ENCODE data around the gene GTPBP3.
"Not testable (repeated sequence)": the region's sequence is repeated elsewhere in the genome, so short reads cannot be mapped to it uniquely, and the experiment has no call there.

GTPBP3 gene, protein sequence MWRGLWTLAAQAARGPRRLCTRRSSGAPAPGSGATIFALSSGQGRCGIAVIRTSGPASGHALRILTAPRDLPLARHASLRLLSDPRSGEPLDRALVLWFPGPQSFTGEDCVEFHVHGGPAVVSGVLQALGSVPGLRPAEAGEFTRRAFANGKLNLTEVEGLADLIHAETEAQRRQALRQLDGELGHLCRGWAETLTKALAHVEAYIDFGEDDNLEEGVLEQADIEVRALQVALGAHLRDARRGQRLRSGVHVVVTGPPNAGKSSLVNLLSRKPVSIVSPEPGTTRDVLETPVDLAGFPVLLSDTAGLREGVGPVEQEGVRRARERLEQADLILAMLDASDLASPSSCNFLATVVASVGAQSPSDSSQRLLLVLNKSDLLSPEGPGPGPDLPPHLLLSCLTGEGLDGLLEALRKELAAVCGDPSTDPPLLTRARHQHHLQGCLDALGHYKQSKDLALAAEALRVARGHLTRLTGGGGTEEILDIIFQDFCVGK

DNA sequence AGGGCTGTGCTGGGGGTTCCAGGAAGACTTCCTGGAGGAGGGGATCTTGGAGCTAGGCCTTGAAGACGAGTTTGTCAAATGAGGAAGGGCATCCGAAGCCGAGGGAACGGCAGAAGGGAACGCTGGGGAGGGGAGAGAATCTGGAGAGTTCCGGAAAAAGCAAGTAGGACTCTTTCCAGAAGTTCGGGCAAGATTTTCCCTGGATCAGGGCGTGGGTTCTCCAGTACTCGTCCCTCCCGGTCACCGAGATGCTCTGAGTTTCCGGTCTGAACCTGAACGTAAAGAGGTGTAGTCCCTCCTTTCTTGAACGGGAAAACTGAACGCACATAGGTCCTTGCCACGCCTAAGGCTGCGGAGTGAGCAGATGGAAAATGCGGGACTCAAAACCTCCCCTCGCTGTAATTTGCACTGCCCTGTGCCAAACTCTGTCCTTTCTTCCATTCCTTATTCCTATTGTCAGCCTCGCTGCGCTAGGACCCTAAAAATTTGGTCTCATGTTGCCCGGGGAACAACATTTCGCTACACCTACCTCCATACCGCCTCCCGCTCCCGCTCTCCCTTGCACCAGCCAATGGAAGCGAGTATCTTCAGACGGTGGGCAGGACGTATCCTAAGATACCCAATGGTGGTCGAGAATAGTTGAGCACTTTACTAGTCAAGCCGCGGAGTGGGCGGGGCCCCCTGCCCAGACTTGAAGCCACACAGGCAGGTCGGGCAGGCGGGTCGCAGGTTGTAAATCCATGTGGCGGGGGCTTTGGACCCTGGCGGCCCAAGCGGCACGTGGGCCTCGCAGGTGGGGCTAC, at the start of gene GTPBP3:
Gene GTPBP3, plus strand, starts transcription at position 682 of the 803 bp plus-strand sequence. Its CDS starts 59 bp downstream, at position 741.
- DNase-seq = peak; percentile 98

GRCh38 chr19:17289489-17289888, 47.9 kb upstream of the GTPBP3 start:
- peak; percentile 37 for DNase-seq

GRCh38 chr19:17292301-17293074, 44.9 kb upstream of the GTPBP3 start:
- peak; percentile 87 for DNase-seq

DNA sequence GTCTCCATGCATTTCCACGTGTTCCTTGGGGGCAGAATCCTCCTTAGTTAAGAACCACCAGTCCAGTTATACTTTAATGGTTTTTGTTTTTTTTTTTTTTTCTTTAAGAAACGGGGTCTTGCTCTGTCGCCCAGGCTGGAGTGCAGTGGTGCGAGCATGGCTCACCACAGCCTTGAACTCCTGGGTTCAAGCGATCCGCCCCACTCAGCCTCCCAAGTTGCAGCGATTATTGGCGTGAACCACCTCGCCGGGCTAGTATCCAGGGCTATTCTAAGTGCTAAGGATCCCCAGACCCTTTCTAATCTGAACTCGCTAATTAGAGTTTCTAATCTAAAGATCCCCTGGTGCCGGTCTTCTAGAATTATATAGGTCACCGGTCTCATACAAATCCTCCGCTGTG, 43.7 kb upstream of the GTPBP3 start:
- DNase-seq = no peak

- peak; percentile 58 for DNase-seq
Observed at GRCh38 chr19:17294051-17294891, 43.1 kb upstream of the GTPBP3 start.

DNA sequence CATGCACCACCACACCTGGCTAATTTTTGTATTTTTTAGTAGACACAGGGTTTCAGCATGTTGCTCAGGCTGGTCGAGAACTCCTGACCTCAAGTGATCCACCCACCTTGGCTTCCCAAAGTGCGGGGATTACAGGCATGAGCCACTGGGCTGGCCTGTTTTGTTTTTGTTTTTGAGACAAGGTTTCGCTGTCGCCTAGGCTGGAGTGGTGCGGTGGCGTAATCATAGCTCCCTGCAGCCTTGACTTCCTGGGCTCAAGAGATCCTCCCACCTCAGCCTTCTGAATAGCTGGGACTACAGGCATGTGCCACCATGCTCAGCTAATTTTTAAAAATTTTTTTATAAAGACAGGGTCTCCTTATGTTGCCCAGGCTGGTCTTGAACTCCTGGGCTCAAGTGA, 41.8 kb upstream of the GTPBP3 start:
- DNase-seq = not testable (repeated sequence)

GRCh38 chr19:17296273-17296672, 41.1 kb upstream of the GTPBP3 start:
- no peak for DNase-seq

DNA sequence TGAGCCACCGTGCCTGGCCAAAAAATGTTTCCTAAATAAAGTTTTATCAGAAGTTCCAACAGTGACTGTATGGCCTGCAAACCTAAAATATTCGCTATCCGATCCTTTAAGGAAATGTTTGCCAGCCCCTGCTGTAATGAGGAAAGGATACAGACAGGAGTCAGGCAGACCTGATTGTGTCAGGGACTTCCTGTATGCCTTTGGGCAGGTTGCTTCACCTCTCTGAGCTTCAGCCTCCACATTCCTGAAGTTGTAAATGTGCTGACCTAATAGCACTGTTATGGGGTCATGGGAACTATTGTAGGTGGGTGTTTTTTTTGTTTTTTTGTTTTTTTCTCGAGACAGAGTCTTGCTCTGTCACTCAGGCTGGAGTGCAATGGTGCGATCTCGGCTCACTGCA, 40.4 kb upstream of the GTPBP3 start:
- no peak for DNase-seq

GRCh38 chr19:17300992-17301619, 36.2 kb upstream of the GTPBP3 start:
- no peak for DNase-seq

- DNase-seq = peak; percentile 29
Observed at GRCh38 chr19:17302391-17303166, 34.8 kb upstream of the GTPBP3 start.

DNA sequence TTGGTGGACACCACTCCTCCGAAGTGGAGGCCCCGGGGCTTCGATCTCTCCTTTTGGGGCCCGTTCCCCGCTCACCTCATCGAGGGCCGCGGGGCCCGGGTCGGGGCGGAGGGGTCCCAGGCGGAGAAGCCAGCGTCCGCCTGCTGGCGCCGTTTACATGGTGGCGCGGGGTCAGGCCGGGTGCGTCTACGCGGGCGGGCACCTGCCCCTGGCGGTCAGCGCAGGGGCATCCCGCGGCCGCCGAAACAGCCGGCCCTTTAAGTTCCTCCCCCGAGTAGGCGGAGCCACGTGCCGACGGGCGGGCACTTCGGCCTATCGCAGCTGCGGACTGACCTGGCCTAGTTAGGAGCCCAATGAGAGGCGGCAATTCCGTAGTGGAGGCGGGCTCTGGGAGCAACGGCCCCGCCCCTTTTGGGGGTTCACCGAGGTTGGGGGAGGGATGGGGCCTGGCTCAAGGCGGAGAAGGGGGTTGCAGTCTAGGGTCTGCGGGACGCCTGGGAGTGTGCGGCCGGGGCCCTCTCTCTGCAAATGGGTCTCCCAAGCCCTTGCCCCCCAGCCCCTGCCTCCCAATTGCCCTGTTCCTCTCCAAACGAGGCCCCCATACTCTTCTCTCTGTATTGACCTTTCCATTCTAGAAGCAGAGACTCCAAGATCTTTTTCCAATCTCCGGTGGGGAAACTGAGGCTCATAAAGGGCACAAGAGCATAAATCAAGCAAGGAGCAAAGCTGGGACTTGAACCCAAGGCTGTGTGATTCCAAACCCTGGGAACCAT, 34.0 kb upstream of the GTPBP3 start, which contains the start of gene ABHD8:
Gene ABHD8, minus strand, starts transcription at position 259 of the 773 bp plus-strand sequence. CDS start 1,809 bp downstream, outside the sequence.
- DNase-seq = peak; percentile 95

GRCh38 chr19:17303940-17304267, 33.4 kb upstream of the GTPBP3 start:
- DNase-seq = no peak

GRCh38 chr19:17304386-17305215, 32.8 kb upstream of the GTPBP3 start:
- no peak for DNase-seq

- no peak for DNase-seq
Observed at GRCh38 chr19:17305216-17305516, 32.2 kb upstream of the GTPBP3 start.

GRCh38 chr19:17305517-17306284, 31.7 kb upstream of the GTPBP3 start, which contains the start of gene MRPL34:
TSS of gene MRPL34 (plus strand) at chr19:17305872. CDS start at chr19:17305893, 21 bp downstream.
- DNase-seq = peak; percentile 99

DNA sequence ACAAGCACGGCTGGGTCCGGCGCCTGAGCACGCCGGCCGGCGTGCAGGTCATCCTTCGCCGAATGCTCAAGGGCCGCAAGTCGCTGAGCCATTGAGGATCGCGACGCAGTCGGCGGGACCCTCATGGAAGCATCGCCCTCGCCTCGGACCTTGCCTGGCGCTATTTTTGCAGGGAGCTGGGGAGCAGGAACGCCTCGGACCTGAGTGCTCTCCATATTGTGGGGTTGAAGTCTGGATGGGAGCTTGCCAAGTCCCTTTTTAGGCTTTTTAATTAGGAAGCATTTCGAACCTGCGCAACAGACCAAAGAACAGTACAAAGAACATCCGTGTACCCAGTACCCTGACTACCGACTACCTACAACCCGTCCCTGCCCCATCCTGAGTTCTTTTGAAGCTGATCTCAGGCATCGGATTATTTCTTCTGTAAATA, 31.1 kb upstream of the GTPBP3 start:
- DNase-seq = no peak

GRCh38 chr19:17307876-17308377, 29.4 kb upstream of the GTPBP3 start:
- DNase-seq = no peak
